HepG2 (cell line): ENCODE measurements around the gene MTFP1. TPM values are rescaled to one million over a fixed set of nuclear protein-coding genes. Genes with fewer than 3 reads are reported as not detected.
A peak's percentile ranks its signal among the peaks of the same experiment; 100 is the strongest.

ENCODE experiments used
- ARNTL ChIP-seq: sonication (generic); formaldehyde crosslinking; IDR thresholded peaks from 2 replicates; pipeline ENCODE4 v1.4.0; 2020; ENCODE audit warnings: mild to moderate bottlenecking, missing genetic modification reagents
- BCLAF1 ChIP-seq: fragments of 450-650 bp; IDR thresholded peaks from 2 replicates; pipeline ENCODE4 v1.6.1; 2017; ENCODE audit warnings: mild to moderate bottlenecking
- CEBPB ChIP-seq: IDR thresholded peaks from 2 replicates; pipeline ENCODE4 v1.6.1; 2011; ENCODE audit warnings: low read depth, low read length, improper control_type of control experiment, borderline replicate concordance
- CREB3 ChIP-seq: sonication (generic); formaldehyde crosslinking; IDR thresholded peaks from 2 replicates; pipeline ENCODE4 v1.5.0; 2020; ENCODE audit warnings: missing genetic modification reagents
- DBP ChIP-seq: sonication (generic); formaldehyde crosslinking; IDR thresholded peaks from 2 replicates; pipeline ENCODE4 v1.4.0; 2020; ENCODE audit warnings: missing genetic modification reagents; ENCODE audit errors: not compliant biosample characterization
- DMTF1 ChIP-seq: sonication (generic); formaldehyde crosslinking; IDR thresholded peaks from 2 replicates; pipeline ENCODE4 v1.4.0; 2020; ENCODE audit warnings: mild to moderate bottlenecking, missing genetic modification reagents
- HDAC1 ChIP-seq: sonication (generic); formaldehyde crosslinking; IDR thresholded peaks from 2 replicates; pipeline ENCODE4 v1.5.1; 2020; ENCODE audit warnings: mild to moderate bottlenecking, missing genetic modification reagents
- HNRNPH1 ChIP-seq: fragments of 200-400 bp; formaldehyde crosslinking; optimal IDR thresholded peaks from 2 replicates; pipeline ENCODE3; 2017; ENCODE audit warnings: mild to moderate bottlenecking, low read depth, low read length
- LRRFIP1 ChIP-seq: sonication (generic); formaldehyde crosslinking; conservative IDR thresholded peaks from 2 replicates; pipeline ENCODE4 v1.4.0; 2020; ENCODE audit warnings: missing genetic modification reagents
- MTERF4 ChIP-seq: sonication (generic); formaldehyde crosslinking; IDR thresholded peaks from 2 replicates; pipeline ENCODE4 v1.8.0; 2023; ENCODE audit warnings: mild to moderate bottlenecking, missing genetic modification reagents
- NFE2L2 ChIP-seq: fragments of 150-350 bp; IDR thresholded peaks from 2 replicates; pipeline ENCODE4 v1.6.1; 2014; ENCODE audit warnings: low read length
- RELA ChIP-seq: sonication (generic); formaldehyde crosslinking; IDR thresholded peaks from 2 replicates; pipeline ENCODE4 v1.4.0; 2020; ENCODE audit warnings: missing genetic modification reagents
- RFX5 ChIP-seq: IDR thresholded peaks from 2 replicates; pipeline ENCODE4 v1.6.1; 2011; ENCODE audit warnings: low read depth, low read length, improper control_type of control experiment
- SOX5 ChIP-seq: IDR thresholded peaks from 2 replicates; pipeline ENCODE4 v1.6.1; 2016; ENCODE audit warnings: borderline replicate concordance
- ZNF136 ChIP-seq: sonication (generic); formaldehyde crosslinking; IDR thresholded peaks from 2 replicates; pipeline ENCODE4 v1.8.1; 2022; ENCODE audit warnings: low read depth, mild to moderate bottlenecking, moderate library complexity, missing genetic modification reagents
- ZNF253 ChIP-seq: sonication (generic); formaldehyde crosslinking; IDR thresholded peaks from 2 replicates; pipeline ENCODE4 v1.8.0; 2022; ENCODE audit warnings: mild to moderate bottlenecking, missing genetic modification reagents, borderline replicate concordance
- ZNF367 ChIP-seq: sonication (generic); formaldehyde crosslinking; IDR thresholded peaks from 2 replicates; pipeline ENCODE4 v1.4.0; 2020; ENCODE audit warnings: missing genetic modification reagents, borderline replicate concordance
- ZNF501 ChIP-seq: sonication (generic); formaldehyde crosslinking; IDR thresholded peaks from 2 replicates; pipeline ENCODE4 v1.5.1; 2020; ENCODE audit warnings: mild to moderate bottlenecking, moderate library complexity, missing genetic modification reagents
- ZNF563 ChIP-seq: sonication (generic); formaldehyde crosslinking; IDR thresholded peaks from 2 replicates; pipeline ENCODE4 v1.8.0; 2022; ENCODE audit warnings: mild to moderate bottlenecking, moderate library complexity, missing genetic modification reagents
- polyA plus RNA-seq, 8 experiments: library from polyadenylated mRNA; depleted of rRNA in 3 of 8; stranded (reverse) in 7 of 8; unstranded in 1 of 8; fragments of >200 nt; fragmentation: Illumina TruSeq in 4 of 8; extraction: Trizol in 4 of 8; gene quantifications; 2 replicates each; pipeline versions ENCODE4 v1.2.1 to v1.2.3, GENCODE V29; 2011 to 2016; ENCODE audit warnings: low read depth in 4 of 8, missing spikeins in 1 of 8, mixed read lengths in 1 of 8; ENCODE audit not compliant: insufficient read depth in 1 of 8
- total RNA-seq, 5 experiments: library from RNA; depleted of rRNA; stranded (reverse); fragments of >200 nt; fragmentation: Illumina TruSeq; extraction: Trizol; gene quantifications; 2 replicates each; pipeline ENCODE4 v1.2.3, GENCODE V29; 2016; ENCODE audit warnings: low read depth in 1 of 5

MTFP1 gene
- total and polyA plus RNA-seq, 2 of the 13 experiments (the other 11 are each of a cell fraction or from before 2014, with no cell fraction given): 29.5 to 45.6 TPM

- TF ChIP-seq DBP (CRISPR knock-in tag) (peak; percentile 1), ZNF563 (CRISPR knock-in tag) (no peak), RFX5 (no peak), ZNF367 (no peak), ZNF501 (CRISPR knock-in tag) (no peak), SOX5 (CRISPR knock-in tag) (0 out of 2 replicates have a peak, but pooled peaks have one; percentile 6), MTERF4 (CRISPR knock-in tag) (no peak), DMTF1 (CRISPR knock-in tag) (no peak), LRRFIP1 (CRISPR knock-in tag) (no peak), ARNTL (CRISPR knock-in tag) (no peak), RELA (CRISPR knock-in tag) (no peak), ZNF253 (CRISPR knock-in tag) (no peak), CREB3 (CRISPR knock-in tag) (no peak), HNRNPH1 (no peak), CEBPB (no peak), ZNF136 (no peak), BCLAF1 (no peak), HDAC1 (CRISPR knock-in tag) (no peak), NFE2L2 (no peak)
These were observed 2.9 kb upstream of the MTFP1 start (continued) for GRCh38 chr22:30422481-30423300.
